ENCODE results near the gene HBD.

DNA sequence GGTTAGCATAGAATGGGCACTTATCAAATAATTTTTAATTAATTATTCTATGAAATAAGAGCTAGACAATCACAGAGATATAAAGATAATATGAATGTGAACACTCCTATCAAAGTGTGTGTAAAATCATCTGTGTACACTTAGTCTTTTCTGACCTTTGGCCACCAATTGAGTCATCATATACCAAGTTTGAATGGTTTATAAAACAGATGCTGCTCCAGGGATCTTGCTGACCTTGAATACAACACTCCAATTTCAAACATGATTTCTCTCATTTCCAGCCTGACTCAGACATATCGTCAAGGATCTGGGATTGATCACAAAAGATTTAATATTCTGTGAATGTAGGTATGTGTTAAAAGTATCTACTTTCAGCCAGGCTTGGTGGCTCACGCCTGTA, 30.9 kb downstream of the HBD start:
- TF ChIP-seq, protein P1, sequence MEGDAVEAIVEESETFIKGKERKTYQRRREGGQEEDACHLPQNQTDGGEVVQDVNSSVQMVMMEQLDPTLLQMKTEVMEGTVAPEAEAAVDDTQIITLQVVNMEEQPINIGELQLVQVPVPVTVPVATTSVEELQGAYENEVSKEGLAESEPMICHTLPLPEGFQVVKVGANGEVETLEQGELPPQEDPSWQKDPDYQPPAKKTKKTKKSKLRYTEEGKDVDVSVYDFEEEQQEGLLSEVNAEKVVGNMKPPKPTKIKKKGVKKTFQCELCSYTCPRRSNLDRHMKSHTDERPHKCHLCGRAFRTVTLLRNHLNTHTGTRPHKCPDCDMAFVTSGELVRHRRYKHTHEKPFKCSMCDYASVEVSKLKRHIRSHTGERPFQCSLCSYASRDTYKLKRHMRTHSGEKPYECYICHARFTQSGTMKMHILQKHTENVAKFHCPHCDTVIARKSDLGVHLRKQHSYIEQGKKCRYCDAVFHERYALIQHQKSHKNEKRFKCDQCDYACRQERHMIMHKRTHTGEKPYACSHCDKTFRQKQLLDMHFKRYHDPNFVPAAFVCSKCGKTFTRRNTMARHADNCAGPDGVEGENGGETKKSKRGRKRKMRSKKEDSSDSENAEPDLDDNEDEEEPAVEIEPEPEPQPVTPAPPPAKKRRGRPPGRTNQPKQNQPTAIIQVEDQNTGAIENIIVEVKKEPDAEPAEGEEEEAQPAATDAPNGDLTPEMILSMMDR (IDR thresholded peaks at IDR 0.05), result no peak
- TF ChIP-seq EZH2 (IDR thresholded peaks at IDR 0.05; ENCODE audit: borderline replicate concordance, insufficient read depth, low read depth, low read length, poor library complexity, severe bottlenecking), result no peak
